ENCODE data around the gene PDZRN3. TPM values are rescaled to one million over a fixed set of nuclear protein-coding genes. Genes with fewer than 3 reads are reported as not detected.

PDZRN3 gene
- total RNA-seq, 2 donors from 2014 or later, result not detected

DNA sequence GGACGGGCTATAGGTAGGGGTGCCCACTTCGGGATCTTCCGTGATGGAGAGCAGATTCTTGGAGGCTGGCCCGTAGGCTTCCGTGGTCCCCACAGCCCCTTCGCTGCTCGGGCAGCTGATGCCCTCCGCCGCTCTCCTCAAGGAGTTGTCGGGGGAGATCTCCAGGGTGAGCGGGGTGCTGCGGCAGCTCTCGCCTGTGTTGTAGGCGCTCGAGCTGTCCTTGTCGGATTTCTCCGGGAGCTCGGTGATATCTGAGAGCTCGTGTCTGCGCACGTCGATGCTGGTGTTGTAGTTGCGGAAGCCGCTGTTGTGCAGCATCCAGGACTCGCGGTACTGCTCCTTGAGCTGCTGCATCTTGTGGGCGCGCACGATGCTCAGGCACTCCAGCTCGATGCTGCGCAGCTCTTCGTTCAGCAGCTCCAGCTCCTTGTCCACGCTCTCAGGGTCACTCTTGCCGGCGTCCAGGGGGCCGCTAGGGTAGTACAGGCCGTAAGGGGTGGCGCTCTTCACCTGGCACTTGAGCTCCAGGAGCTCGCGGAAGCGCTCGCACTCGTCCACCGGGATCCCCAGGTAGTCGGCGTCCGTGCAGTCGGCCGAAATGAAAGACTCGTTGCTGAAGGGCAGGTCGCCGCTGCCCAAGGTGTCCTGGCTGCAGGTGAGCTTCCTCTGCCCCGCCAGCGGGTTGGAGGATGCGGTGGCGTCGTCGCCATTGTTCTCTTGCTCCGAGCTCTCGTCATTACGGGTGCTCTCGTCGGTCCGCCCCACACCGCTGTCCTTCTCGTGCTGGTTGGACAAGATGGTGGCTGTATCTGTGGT, 240.4 kb downstream of the PDZRN3 start:
- H3K9me3 Mint-ChIP-seq, result no peaks in the 10 kb centered on the region
- ATAC-seq (replicated peaks), result no peak
- H3K4me3 Mint-ChIP-seq, result no peak overlapping the region
- H3K27ac Mint-ChIP-seq, result no peak overlapping the region
- no peaks in the 10 kb centered on the region for H3K27me3 Mint-ChIP-seq
- H3K4me1 Mint-ChIP-seq, result no peaks in the 10 kb centered on the region
- no peaks in the 10 kb centered on the region for H3K36me3 Mint-ChIP-seq (ENCODE audit: low read depth)

- ATAC-seq (replicated peaks), result no peak
- no peak overlapping the region for H3K4me3 Mint-ChIP-seq
- no peaks in the 10 kb centered on the region for H3K4me1 Mint-ChIP-seq
- H3K27ac Mint-ChIP-seq, result no peak overlapping the region
- H3K36me3 Mint-ChIP-seq (ENCODE audit: low read depth), result no peaks in the 10 kb centered on the region
- no peaks in the 10 kb centered on the region for H3K27me3 Mint-ChIP-seq
- H3K9me3 Mint-ChIP-seq, result no peaks in the 10 kb centered on the region
Observed at GRCh38 chr3:73383470-73384049, 241.2 kb downstream of the PDZRN3 start.

- Mint-ChIP-seq H3K4me3 (no peak overlapping the region), H3K27ac (no peak overlapping the region), H3K36me3 (ENCODE audit: low read depth) (no peaks in the 10 kb centered on the region), H3K4me1 (no peaks in the 10 kb centered on the region), H3K9me3 (no peaks in the 10 kb centered on the region), H3K27me3 (no peaks in the 10 kb centered on the region)
- ATAC-seq (replicated peaks), result no peak
Observed at GRCh38 chr3:73381551-73381950, 243.2 kb downstream of the PDZRN3 start.

DNA sequence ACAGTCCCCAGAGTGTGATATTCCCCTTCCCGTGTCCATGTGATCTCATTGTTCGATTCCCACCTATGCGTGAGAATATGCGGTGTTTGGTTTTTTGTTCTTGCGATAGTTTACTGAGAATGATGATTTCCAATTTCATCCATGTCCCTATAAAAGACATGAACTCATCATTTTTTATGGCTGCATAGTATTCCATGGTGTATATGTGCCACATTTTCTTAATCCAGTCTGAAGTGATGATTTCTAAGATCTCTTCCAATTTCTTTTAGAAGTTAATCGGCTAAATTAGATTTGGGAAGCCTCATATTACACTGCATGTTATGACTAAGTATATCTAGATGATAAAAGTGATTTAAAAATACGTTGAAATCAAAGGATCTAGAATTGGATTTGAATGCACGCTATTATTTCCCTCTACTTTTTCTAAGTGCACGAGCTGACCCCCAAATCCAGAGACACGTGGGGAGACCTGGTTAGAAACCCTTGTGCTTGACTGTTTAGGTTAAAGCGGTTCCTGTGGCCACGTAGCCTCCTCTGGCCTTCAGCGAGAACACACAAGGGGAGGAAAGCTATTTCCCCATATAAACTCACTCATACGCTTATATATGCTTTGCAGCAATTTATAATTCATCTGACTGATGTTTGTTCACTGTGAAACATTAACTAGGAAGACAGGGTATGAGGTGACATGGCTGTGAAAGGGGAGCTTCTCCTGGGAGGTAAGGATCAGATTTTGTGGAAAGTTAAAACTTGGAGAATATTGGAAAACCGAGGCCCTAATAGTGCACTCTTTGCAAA, 243.8 kb downstream of the PDZRN3 start:
- no peak overlapping the region for H3K4me3 Mint-ChIP-seq
- no peaks in the 10 kb centered on the region for H3K4me1 Mint-ChIP-seq
- no peak overlapping the region for H3K27ac Mint-ChIP-seq
- H3K9me3 Mint-ChIP-seq, result no peaks in the 10 kb centered on the region
- no peaks in the 10 kb centered on the region for H3K27me3 Mint-ChIP-seq
- no peak for ATAC-seq (replicated peaks)
- no peaks in the 10 kb centered on the region for H3K36me3 Mint-ChIP-seq (ENCODE audit: low read depth)

- Mint-ChIP-seq H3K36me3 (ENCODE audit: low read depth) (no peaks in the 10 kb centered on the region), H3K4me3 (no peak overlapping the region), H3K9me3 (no peaks in the 10 kb centered on the region), H3K4me1 (no peaks in the 10 kb centered on the region), H3K27me3 (no peaks in the 10 kb centered on the region), H3K27ac (no peak overlapping the region)
- no peak for ATAC-seq (replicated peaks)
Observed at GRCh38 chr3:73379465-73379864, 245.3 kb downstream of the PDZRN3 start.

GRCh38 chr3:73378207-73378606, 246.5 kb downstream of the PDZRN3 start:
- no peak for ATAC-seq (replicated peaks)
- Mint-ChIP-seq H3K27me3 (peaks cover under 1% of the 10 kb centered on the region), H3K36me3 (ENCODE audit: low read depth) (no peaks in the 10 kb centered on the region), H3K4me1 (no peaks in the 10 kb centered on the region), H3K9me3 (peaks cover under 1% of the 10 kb centered on the region), H3K4me3 (no peak overlapping the region), H3K27ac (no peak overlapping the region)

DNA sequence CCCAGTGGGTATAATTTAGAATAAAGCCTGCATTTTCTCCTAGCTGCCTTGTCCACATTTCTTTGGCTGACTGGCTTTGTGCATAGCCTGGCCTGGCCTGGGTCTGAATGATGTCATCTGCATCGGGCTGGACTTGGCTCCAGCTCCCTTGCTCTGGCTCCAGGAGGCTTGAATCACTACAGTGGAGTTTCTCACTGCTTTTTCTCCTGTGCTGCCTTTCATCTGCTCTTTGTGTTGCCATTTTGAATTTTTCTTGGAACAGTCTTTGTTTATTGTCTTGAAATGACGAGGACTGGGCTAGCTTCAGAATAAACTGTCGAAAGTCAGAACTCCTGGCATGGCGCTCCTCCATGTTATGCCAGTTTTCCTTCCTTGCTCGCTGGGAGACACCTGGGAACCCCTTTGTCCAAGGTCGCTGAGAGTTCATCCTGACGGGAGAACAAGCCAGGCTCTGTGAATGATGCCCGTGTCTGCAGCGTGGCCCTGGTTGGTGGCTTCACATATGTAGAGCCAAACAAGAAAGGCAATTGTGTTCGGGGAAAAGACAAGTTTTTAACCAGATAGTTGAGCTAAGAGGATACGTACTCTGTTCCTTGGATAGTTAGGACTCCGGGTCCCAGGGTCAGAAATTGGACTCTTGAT, 258.9 kb downstream of the PDZRN3 start:
- Mint-ChIP-seq H3K4me1 (no peaks in the 10 kb centered on the region), H3K36me3 (ENCODE audit: low read depth) (no peaks in the 10 kb centered on the region), H3K27me3 (no peaks in the 10 kb centered on the region), H3K27ac (no peak overlapping the region), H3K9me3 (peaks cover 5% of the 10 kb centered on the region), H3K4me3 (no peak overlapping the region)
- no peak for ATAC-seq (replicated peaks)

GRCh38 chr3:73364517-73364916, 260.2 kb downstream of the PDZRN3 start:
- no peaks in the 10 kb centered on the region for H3K36me3 Mint-ChIP-seq (ENCODE audit: low read depth)
- H3K27ac Mint-ChIP-seq, result no peak overlapping the region
- H3K27me3 Mint-ChIP-seq, result no peaks in the 10 kb centered on the region
- no peak for ATAC-seq (replicated peaks)
- no peak overlapping the region for H3K4me3 Mint-ChIP-seq
- peaks cover 5% of the 10 kb centered on the region for H3K9me3 Mint-ChIP-seq
- no peaks in the 10 kb centered on the region for H3K4me1 Mint-ChIP-seq

- no peak overlapping the region for H3K27ac Mint-ChIP-seq
Observed at GRCh38 chr3:73363093-73363492, 261.6 kb downstream of the PDZRN3 start.

DNA sequence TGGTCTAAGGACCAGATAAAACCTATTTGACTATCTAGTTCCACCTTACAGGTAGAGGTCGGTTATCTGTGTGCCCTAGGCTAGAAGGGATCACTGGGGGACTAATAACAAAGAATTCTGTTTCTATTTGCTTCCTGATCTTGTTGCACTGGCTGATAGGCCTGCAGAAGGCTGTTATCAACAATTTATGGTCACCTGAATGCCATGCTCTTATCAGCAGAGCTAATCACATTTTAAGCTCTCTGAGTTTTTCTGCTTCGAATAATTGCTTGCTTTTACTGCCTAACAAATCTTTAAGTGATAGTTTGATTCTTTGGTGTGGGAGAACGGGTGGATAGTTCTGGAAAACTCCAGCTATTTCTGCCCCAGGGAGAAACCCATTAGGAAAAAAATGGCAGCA, 263.1 kb downstream of the PDZRN3 start:
- H3K27ac Mint-ChIP-seq, result no peak overlapping the region
- no peaks in the 10 kb centered on the region for H3K9me3 Mint-ChIP-seq
- H3K4me1 Mint-ChIP-seq, result no peaks in the 10 kb centered on the region
- H3K4me3 Mint-ChIP-seq, result no peak overlapping the region
- ATAC-seq (replicated peaks), result no peak
- H3K27me3 Mint-ChIP-seq, result no peaks in the 10 kb centered on the region
- no peaks in the 10 kb centered on the region for H3K36me3 Mint-ChIP-seq (ENCODE audit: low read depth)

More at GRCh38 chr3:73363093-73363492, 261.6 kb downstream of the PDZRN3 start:
- H3K4me3 Mint-ChIP-seq, result no peak overlapping the region
- H3K27me3 Mint-ChIP-seq, result no peaks in the 10 kb centered on the region
- ATAC-seq (replicated peaks), result no peak
- no peaks in the 10 kb centered on the region for H3K4me1 Mint-ChIP-seq
- H3K9me3 Mint-ChIP-seq, result peaks cover 5% of the 10 kb centered on the region
- H3K36me3 Mint-ChIP-seq (ENCODE audit: low read depth), result no peaks in the 10 kb centered on the region

DNA sequence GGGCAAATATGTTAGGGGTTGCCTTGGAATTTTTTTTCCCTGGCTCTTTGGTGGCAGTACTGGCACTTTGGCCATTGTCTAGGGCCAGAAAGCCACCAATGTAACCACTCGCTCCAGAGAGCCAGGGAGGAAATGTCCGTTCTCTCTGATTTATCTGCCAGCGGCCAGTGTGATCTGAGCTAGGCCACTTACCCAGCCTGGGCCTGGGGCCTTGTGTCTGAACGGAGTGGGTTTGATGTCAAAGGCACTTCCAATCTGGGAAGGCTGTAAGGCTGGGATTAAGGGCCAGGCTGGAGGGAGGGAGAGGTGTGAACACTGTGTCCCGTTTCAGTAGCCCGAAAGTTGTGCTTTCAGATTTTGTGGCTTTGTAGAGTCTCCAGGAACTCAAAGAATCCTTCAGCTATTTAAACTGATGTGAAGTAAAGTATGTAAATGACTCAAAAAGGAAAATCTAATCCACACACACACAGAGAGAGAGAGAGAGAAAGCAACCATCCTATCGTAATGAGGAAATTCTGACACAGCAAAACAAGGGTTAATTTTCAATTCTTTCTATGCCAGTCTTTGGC, 271.0 kb downstream of the PDZRN3 start:
- Mint-ChIP-seq H3K36me3 (ENCODE audit: low read depth) (no peaks in the 10 kb centered on the region), H3K4me3 (no peak overlapping the region), H3K4me1 (no peaks in the 10 kb centered on the region), H3K27ac (no peak overlapping the region), H3K27me3 (peaks cover 13% of the 10 kb centered on the region), H3K9me3 (no peaks in the 10 kb centered on the region)
- no peak for ATAC-seq (replicated peaks)

GRCh38 chr3:73352841-73353645, 271.7 kb downstream of the PDZRN3 start:
- Mint-ChIP-seq H3K27ac (no peak overlapping the region), H3K4me1 (no peaks in the 10 kb centered on the region), H3K27me3 (peaks cover 15% of the 10 kb centered on the region), H3K9me3 (no peaks in the 10 kb centered on the region), H3K36me3 (ENCODE audit: low read depth) (no peaks in the 10 kb centered on the region), H3K4me3 (no peak overlapping the region)
- no peak for ATAC-seq (replicated peaks)

- no peak for ATAC-seq (replicated peaks)
- H3K27me3 Mint-ChIP-seq, result peaks cover 18% of the 10 kb centered on the region
- H3K36me3 Mint-ChIP-seq (ENCODE audit: low read depth), result no peaks in the 10 kb centered on the region
- H3K4me3 Mint-ChIP-seq, result no peak overlapping the region
- no peak overlapping the region for H3K27ac Mint-ChIP-seq
- no peaks in the 10 kb centered on the region for H3K4me1 Mint-ChIP-seq
- no peaks in the 10 kb centered on the region for H3K9me3 Mint-ChIP-seq
Observed at GRCh38 chr3:73351423-73352071, 273.2 kb downstream of the PDZRN3 start.
